Measurements from ENCODE around the gene DGKB.

- TF ChIP-seq CTCF (IDR thresholded peaks at IDR 0.05), result no peak
- no peak for TF ChIP-seq POLR2A (IDR thresholded peaks at IDR 0.05)
Measured at GRCh38 chr7:14639329-14639728, 263.2 kb downstream of the DGKB start.
